GM18861 (cell line): ENCODE data around the gene PTPRA.

ENCODE experiments used
- ATAC-seq: cut with Tn5 transposase; IDR thresholded peaks from one replicate; pipeline ENCODE4 v1.9.1; 2021; ENCODE audit not compliant: unreplicated experiment

PTPRA gene

DNA sequence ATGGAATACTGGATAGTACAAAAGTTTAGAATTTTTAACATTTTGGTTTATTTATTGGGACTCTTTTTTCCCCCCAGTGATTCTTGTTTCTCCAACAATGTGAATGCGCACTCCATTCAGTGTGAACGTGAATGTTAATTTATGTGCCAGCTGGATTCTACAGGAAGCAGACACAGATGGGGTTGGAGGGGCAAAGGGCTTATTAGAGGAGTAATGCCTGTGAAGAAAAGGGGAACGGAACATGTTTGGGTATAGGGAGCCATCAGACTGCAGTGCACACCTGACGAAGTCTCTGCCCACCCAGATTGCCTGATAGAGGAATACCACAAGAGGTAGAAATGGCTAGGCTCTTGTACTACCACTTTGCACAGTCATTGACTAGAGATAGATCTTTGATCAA, 48.2 kb downstream of the PTPRA start:
- ATAC-seq, result no peak

DNA sequence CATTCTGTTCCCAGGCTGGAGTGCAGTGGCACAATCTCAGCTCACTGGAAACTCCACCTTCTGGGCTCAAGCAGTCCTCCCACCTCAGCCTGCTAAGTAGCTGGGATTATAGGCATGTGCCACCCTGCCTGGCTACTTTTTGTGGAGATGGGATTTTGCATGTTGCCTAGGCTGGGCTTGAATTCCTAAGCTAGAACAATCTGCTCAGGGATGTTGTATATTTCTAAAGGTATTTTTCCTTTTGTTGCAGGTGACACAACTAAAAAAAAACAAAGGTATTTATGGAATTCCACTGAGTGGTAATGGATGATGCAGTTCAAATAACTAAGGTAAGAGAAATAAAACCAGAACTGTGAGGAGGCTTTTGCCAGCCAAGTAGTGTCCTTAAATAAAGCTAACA, 49.7 kb downstream of the PTPRA start:
- no peak for ATAC-seq

DNA sequence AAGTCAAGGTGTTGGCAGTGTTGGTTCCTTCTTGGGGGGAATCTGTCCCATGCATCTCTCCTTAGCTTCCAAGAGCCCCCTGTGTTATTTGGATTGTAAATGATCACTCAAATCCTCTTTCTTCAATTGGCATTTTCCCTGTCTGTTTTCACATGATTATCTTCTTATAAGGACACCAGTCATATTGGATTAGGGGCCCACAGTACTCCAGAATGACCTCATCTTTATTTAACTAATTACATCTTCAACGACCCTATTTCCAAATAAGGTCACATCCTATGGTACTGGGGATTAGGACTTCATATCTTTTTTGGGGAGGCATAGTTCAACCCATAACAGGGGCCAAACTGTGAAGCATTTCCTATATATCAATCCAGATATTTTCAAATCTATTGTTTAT, 57.3 kb downstream of the PTPRA start:
- no peak for ATAC-seq

- ATAC-seq, result no peak
Measured at GRCh38 chr20:2932498-2932897, 59.2 kb downstream of the PTPRA start.

GRCh38 chr20:2937902-2938301, 64.6 kb downstream of the PTPRA start:
- no peak for ATAC-seq

DNA sequence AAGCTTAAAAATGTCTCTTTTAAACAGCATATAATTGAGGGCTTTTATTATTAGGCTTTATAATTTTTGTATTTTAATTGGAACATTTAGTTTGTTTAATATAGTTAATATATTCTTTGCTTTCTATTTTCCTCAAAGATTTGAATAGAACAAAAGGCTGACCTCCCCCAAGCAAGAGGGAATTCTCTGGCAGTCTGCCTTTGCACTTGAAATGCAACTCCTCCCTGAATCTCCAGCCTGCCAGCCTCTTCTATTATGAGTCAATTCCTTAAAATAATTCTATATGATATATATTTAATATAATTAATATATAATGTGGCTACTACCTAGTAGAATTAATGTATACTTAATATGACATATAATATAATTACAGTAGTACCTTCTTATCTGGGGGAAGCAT, 69.2 kb downstream of the PTPRA start:
- ATAC-seq, result no peak

- no peak for ATAC-seq
Measured at GRCh38 chr20:2946988-2947961, 74.0 kb downstream of the PTPRA start.

DNA sequence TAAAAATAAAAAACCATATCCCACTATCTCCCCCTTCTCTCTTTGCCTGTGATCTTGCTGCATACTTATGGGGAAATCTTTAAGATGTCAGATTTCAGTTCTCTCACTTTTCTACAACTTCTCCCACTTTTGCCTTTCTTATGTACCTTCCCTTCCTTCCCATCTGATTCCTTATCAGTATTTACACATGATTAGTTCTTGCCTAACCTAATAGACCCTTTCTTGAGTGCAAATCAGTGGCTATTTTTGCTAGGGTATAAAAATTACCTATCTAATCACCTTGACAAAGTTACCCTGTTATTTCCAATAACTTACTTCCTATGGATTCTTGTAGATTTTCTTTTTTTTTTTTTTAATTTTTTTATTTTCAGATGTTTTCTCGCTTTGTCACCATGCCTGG, 75.7 kb downstream of the PTPRA start:
- no peak for ATAC-seq

DNA sequence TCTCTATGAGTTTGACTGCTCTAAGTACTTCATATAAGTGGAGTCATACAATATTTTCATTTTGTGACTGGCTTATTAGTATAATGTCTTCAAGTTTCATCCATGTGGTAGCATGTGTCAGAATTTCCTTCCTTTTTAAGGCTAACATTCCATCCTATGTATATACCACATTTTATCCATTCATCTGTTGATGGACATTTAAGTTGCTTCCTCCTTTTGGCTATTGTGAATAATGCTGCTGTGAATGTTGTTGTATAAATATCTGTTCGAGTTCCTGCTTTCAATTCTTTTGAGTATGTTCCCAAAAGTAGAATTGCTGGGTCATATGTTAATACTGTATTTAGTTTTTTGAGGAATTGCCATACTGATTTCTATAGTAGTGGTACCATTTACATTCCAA, 79.5 kb downstream of the PTPRA start:
- ATAC-seq, result no peak

DNA sequence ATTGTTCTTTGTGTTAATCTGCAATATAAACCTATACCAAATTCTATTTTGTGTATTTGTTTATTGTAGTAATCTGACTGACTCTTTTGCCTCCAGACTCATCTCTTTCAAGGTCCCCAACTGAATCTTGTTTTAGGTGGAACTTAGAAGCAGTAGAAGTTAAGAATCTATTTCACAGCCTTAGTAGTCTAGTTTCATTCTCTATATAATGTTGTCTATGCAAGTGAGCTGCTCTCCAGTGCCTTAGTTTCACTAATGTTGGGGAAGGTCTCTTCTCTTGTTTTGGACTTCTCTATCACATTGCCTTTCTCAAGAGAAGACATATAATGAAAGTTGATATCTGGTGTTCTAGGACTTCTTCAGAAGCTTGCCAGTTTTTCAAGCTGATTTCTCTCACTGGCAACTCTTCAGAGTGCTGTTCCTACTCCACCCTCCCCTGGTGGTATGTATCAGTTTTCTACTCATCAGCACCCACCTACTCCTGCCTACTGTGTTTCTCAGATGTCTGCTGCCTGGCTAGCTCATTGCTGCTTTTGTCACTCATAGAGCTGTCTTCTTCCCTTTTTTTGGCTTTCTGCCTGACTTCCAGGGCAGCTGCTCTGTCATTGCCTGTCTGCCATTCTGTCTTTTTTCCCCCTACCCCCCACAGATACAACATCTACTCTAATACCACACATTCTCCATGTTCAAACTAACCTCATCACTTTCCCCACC, 82.1 kb downstream of the PTPRA start:
- ATAC-seq, result no peak

- ATAC-seq, result no peak
Measured at GRCh38 chr20:2956480-2956879, 83.2 kb downstream of the PTPRA start.

DNA sequence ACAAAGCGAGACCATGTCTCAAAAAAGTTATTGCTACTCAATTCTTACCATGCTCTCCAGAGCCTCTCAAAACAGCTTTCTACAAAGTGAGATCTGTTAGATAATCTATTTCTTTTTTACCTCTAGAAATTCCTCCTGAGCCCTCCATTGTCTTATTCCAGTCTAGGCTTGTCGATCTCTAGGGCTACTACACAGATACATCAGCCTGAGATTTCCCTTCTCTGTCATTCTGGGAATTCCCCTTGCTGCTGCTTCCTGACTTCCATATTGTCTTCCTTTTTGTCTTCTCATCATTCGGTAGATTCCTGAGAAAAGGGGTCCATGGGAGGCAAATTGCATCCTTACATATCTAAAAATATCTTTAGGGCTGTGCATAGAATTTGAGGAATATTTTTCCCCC, 94.6 kb downstream of the PTPRA start:
- ATAC-seq, result no peak

GRCh38 chr20:2972126-2972525, 98.8 kb downstream of the PTPRA start:
- ATAC-seq, result no peak

DNA sequence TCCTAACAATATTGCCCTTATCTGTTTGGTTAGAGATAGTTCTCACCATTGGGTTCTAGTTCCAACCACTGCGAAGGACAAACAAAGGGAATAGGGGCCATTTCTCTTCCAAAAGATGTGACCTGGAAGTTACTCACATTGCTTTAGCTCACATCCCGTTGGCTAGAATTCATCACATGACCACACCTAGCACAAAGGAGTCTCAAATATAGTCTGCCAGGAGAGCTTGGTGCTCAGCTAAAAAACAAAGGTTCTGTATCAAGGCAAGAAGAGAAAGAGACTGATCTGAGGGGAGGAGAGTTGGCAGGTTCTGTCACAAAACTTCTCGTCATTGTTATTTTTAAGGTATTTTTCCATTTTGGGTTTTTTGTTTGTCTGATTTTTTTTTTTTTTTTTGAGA, 100.3 kb downstream of the PTPRA start:
- no peak for ATAC-seq

- no peak for ATAC-seq
Measured at GRCh38 chr20:2978519-2978918, 105.2 kb downstream of the PTPRA start.

- ATAC-seq, result no peak
Measured at GRCh38 chr20:2981646-2982045, 108.4 kb downstream of the PTPRA start.

DNA sequence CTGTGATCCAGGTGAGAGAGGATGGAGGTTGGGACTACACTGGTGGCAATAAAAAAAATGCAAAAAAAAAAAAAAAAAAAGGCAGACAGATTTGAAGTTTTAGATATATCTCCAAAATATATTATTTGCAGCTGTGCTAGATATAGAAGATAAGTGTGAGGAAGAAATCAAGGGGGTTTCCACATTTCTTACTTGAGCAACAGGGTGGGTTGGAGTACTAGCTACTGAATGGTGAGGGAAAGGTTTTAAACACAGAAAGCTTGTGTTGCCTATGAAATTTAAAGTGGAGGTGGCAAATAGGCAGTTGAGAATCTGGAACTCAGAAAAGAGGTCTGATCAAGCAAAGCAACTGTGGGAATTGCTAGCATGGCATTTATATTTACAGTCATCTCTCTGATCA, 110.2 kb downstream of the PTPRA start:
- no peak for ATAC-seq

DNA sequence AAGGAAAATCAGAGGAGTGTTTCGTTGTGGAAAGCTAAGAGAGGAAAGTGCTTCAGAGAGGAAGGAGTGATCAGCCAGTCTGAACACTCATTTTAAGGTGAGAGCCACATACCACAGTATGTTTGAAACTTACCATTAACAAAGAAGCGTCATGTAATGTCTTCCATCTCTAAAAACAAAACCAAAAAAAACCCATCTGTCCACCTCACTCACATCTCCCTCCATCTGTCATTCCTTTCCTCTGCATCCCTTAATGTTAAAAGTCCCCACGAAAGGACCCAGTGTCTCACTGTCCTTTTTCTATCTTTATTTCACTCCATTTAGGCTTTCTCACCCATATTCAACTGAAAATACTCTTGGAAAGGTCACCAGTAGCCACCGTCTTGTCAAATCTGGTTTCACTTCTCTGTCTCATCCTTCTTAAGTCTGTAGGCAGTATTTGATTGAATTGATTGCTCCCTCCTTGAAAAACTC, 110.8 kb downstream of the PTPRA start:
- peak; percentile 58 for ATAC-seq

- no peak for ATAC-seq
Measured at GRCh38 chr20:2984956-2985661, 111.8 kb downstream of the PTPRA start.

DNA sequence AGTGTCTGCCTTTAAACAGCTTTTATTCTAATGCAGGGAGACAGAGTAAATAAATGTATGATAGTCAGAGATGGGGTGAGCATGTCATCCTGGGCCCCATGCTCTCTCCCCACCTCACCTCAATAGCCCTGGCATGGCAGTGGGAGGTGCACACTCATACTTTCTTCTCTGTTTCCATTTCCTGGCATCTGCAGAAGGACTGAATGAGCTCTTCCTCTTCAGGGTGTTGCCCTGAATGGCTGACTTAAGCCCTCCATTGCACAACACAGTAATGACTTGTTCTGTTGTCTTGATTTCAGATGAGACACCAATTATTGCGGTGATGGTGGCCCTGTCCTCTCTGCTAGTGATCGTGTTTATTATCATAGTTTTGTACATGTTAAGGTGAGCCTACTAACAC, 113.2 kb downstream of the PTPRA start:
- no peak for ATAC-seq

- ATAC-seq, result no peak
Measured at GRCh38 chr20:2987861-2988260, 114.6 kb downstream of the PTPRA start.

- no peak for ATAC-seq
Measured at GRCh38 chr20:2991532-2991931, 118.3 kb downstream of the PTPRA start.
